GM12872 (cell line): Measurements from ENCODE around the gene BABAM2.

ENCODE experiments used
- TF ChIP-seq, protein P1 (sequence below): IDR thresholded peaks from 3 replicates; pipeline ENCODE4 v1.5.1; 2011; ENCODE audit warnings: low read depth, mild to moderate bottlenecking, low read length, moderate library complexity; ENCODE audit not compliant: insufficient read depth

BABAM2 gene

DNA sequence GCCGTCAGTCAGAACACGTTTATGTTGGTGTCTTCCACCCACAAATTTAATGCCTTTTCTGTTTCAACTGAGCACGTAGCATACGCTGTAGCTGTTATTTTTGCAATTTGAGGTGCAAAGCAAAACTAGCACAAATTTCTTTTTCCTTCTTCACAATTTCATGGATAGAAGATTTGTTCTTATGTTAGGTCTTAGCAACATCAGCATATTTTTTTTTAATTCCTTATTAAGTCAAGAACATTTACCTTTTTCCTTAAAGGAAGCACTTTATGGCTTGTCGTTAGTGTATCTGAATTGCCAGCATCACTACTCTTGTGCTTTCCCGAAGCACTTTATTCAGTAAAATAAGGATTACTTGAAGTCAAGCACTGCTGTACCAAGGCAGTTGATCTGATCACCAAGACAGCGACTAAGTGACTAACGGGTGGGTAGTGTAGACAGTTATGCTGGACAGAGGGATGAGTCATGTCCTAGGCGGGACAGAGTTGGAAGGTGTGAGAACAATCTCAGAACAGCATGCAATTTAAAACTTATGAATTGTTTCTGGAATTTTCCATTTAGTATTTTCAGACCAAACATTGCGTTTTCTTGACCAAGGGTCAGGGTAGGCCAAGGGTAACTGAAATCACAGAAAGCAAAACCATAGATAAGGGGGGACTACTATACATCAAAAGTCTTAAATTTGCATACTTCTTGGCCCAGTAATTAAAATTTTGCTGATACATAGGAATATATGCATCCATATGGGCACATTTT lies 13.3 kb downstream of the BABAM2 start:
- TF ChIP-seq, protein P1, sequence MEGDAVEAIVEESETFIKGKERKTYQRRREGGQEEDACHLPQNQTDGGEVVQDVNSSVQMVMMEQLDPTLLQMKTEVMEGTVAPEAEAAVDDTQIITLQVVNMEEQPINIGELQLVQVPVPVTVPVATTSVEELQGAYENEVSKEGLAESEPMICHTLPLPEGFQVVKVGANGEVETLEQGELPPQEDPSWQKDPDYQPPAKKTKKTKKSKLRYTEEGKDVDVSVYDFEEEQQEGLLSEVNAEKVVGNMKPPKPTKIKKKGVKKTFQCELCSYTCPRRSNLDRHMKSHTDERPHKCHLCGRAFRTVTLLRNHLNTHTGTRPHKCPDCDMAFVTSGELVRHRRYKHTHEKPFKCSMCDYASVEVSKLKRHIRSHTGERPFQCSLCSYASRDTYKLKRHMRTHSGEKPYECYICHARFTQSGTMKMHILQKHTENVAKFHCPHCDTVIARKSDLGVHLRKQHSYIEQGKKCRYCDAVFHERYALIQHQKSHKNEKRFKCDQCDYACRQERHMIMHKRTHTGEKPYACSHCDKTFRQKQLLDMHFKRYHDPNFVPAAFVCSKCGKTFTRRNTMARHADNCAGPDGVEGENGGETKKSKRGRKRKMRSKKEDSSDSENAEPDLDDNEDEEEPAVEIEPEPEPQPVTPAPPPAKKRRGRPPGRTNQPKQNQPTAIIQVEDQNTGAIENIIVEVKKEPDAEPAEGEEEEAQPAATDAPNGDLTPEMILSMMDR: no peak

DNA sequence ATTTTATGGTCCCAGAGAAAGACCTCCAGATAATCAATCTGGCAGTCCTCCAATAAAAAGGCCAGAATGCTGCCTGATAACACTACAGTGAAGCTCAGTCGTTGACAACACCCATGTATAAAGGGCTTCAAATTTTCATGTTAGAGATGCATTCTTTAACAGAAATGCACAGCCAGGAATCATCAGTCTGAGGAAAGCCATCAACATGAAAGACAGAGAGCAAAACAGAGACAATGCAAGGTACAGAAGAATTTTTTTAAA lies 13.8 kb downstream of the BABAM2 start:
- TF ChIP-seq, protein P1: no peak

DNA sequence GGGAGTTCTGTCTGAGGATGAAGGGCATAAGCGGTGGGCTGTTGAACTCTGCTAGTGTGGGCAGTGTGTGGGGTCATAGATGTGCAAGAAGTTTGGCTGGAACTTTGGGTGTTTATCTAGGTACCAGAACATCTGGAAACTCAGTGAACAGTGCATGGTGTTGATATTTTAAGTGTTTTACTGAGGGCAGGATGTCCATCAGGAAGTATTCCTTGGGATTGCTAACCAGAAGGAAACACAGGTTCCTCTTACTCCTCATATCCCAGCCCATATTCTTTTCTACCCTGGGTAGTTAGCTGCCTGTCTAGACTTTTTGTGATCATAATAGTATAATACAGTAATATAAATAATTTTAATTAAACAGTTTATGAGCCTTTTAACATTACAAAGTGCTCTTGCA lies 15.5 kb downstream of the BABAM2 start:
- TF ChIP-seq, protein P1: no peak

DNA sequence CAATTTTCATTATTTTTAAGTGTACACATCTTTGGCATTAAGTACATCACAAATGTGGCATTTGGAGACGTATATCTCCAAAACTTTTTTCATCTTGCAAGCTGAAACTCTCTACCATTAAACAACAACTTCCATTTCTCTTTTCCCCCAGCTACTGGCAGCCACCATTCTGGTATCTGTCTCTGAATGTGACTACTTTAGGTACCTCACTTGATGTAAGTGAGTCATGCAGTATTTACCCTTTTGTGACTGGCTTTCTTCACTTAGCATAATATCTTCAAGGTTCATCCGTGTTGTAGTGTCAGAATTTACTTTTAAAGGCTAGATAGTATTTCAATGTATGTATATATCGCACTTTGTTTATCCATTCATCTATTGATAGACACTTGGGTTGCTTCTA lies 17.0 kb downstream of the BABAM2 start:
- TF ChIP-seq, protein P1: no peak

DNA sequence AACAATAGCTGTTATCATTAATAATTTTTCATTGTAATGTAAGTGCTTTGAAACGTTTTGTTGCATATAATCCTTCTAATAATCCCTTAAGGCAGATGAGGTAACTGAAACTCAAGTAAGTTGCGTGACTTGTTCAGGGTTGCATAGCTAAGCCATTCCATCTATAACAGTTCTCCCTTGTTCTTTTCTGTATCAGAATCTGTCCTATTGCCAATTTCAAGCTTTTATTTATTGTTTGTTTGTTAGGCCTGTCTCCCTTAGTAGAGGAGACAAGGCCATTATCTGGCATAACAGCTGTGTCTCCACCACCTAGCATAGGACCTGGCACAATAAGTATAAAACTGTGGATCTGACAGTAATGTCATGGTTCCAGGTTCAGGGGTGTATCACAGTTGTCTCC lies 19.4 kb downstream of the BABAM2 start:
- TF ChIP-seq, protein P1: no peak

DNA sequence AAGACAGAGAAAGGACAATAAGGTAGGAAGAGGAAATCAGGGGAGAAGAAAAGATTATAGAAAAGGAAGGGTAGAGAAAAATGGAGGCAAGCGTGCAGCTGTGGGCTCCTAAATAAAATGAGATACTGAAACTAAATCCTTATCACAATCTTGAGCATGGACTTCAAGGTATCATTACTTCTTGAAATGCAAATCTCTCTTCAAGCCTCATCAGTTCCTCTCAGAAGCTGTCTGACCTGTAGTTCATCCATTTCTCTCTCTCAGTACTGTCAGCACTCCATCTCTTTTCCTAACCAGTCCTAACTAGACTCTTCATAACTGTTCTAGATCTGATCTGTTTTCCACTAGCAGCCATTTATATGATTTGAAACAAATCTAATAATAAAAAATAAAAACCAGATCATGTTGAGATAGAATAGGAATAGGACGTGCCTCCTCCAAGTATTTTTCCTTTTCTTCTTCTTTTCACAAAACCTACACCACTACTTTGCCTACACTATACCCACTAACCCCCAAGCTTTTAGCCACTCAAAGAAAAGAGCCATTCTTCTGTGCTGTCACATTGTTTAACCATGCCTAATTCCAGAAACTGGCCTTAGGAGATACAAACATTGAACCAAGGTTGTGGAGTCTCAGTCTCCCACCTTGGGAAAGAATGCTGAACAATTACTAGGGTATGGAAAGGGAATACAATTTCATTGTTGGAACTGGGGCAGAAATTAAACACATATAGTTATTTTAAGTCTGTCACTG lies 21.1 kb downstream of the BABAM2 start:
- TF ChIP-seq, protein P1: no peak

DNA sequence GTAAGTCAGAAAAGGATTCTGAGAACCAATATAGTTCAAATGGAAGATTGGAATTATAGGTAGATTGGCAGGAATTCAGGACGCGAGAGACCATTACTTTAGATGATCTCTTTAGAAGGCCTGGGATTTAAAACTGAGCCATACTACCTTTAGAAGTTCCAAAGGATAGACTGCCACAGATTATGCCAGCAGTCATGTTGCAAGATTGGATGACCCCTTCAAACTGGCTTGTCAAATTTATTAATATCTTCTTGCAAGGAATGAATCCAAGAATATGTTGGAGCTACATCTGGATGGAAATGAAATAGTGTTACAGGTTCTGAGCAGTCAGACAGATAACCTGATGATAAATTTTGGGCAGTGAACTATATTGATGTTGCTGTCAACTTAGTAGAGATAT lies 22.0 kb downstream of the BABAM2 start:
- TF ChIP-seq, protein P1: no peak
